Mucosa of stomach (tissue), 1 donor: ENCODE measurements around the gene FBXO22.
A peak's percentile ranks its signal among the peaks of the same experiment; 100 is the strongest.
"Not testable (repeated sequence)": the region's sequence is repeated elsewhere in the genome, so short reads cannot be mapped to it uniquely, and the experiment has no call there.

Experiments
- H3K27me3 ChIP-seq: one replicate; pipeline ENCODE4 v1.7.0; 2013; ENCODE audit warnings: mild to moderate bottlenecking, low read length; ENCODE audit not compliant: control insufficient read depth, insufficient read depth
- H3K36me3 ChIP-seq: one replicate; pipeline ENCODE4 v1.7.0; 2013; ENCODE audit warnings: low read length; ENCODE audit not compliant: control insufficient read depth, insufficient read depth
- H3K4me1 ChIP-seq: one replicate; pipeline ENCODE4 v1.7.0; 2013; ENCODE audit warnings: mild to moderate bottlenecking, low read length; ENCODE audit not compliant: control insufficient read depth, insufficient read depth
- H3K4me3 ChIP-seq: one replicate; pipeline ENCODE4 v1.7.0; 2013; ENCODE audit warnings: low read length
- H3K9ac ChIP-seq: one replicate; pipeline ENCODE4 v1.7.0; 2013; ENCODE audit warnings: mild to moderate bottlenecking, low read length, moderate library complexity
- H3K9me3 ChIP-seq: one replicate; pipeline ENCODE4 v1.7.0; 2013; ENCODE audit warnings: mild to moderate bottlenecking, low read length, moderate library complexity; ENCODE audit not compliant: control insufficient read depth
- donor health status: Pancreatic carcinoma.

Gene FBXO22

DNA sequence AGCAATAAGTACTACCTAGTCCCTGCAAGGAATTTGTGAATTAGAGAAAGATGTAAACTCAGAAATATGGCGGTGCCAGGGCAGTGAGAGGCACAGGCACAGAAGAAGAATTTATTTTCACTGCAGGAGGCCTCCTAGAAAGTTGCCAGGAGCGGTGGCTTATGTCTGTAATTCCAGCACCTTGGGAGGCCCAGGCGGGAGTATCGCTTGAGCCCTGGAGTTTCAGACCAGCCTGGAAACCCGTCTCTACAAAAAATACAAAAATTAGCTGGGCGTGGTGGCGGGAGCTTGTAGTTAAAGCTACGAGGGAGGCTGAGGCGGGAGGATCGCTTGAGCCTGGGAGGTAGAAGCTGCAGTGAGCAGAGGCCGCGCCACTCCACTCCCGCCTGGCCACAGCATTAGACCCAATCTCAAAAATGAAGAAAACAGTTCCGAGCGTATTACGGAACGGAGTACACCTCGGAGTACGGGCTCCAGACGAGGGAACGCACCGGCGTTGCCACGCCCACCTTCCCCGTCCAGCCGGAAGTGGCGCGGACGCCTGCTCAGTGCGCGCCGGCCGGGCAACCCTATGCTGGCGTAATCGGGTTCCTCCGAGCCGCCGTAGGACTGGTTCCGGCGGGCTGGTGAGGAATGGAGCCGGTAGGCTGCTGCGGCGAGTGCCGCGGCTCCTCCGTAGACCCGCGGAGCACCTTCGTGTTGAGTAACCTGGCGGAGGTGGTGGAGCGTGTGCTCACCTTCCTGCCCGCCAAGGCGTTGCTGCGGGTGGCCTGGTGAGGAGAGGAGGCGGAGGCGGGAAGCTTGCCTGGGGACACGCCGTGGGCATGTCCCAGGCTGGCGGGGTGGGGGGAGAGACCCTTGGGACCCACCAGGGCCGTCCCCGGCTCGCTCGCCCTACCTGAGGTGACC, at the start of gene FBXO22:
FBXO22 (plus strand) TSS at position 548 of the 909 bp plus-strand sequence; CDS start at position 634, 86 bp downstream.
- Histone ChIP-seq H3K4me1 (peaks cover 5% of the 10 kb centered on the region), H3K4me3 (peak within 1 kb of the TSS; percentile 99), H3K27me3 (no peaks in the 10 kb centered on the region), H3K36me3 (peaks cover 3% of the 10 kb centered on the region), H3K9ac (peak within 1 kb of the TSS; percentile 92), H3K9me3 (no peaks in the 10 kb centered on the region)

DNA sequence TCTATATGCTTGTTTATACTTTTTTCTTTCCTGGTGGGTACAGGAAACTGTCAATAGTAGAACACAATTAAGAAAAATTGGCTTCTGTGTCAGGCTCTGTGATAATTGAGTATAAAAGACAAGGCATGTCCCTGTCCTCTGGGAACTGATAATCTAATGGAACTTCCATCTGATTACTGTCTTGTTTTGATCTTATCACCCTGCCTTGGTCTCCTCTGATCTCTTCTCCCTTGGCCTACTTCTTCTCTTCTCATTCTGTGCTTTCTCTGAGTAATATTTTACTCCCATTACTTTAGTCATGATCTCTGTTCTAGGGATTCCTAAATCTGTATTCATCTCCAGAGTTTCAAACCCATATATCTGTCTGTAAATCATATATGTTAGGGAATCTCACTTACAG, 45.8 kb upstream of the FBXO22 start:
- no peak overlapping the region for H3K9ac ChIP-seq
- no peaks in the 10 kb centered on the region for H3K9me3 ChIP-seq
- no peaks in the 10 kb centered on the region for H3K27me3 ChIP-seq
- no peaks in the 10 kb centered on the region for H3K36me3 ChIP-seq
- no peaks in the 10 kb centered on the region for H3K4me1 ChIP-seq
- H3K4me3 ChIP-seq, result no peak overlapping the region

DNA sequence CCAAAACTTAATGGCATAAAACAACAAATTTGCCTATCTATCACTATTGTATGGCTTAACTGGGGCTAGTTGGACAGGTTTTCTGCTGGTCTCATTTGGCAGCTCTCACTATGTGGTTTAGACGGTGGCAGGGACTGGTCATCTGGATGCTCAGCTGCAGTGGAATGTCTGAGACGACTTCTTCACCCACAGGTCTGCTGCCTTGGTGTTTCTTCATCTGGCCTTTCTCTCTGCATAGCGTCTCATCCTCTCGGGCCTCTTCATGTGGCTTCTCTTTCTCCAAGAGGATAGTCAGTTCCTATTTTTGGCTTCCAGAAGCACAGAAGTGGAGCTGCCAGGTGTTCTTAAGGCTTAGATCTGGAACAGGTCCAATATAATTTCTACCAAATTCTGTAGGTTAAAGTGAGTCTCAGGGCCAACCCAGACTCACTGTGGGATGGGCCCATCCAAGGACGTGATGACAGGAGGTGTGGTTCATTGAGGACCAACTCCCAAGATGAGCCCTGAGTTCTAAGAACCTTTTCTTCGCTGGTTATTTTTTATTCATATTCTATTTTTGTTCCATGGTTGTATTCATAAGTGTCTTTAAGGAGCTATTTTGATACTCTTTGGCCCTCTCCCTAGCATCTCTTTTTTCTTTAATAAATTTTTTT, 41.8 kb upstream of the FBXO22 start:
- no peaks in the 10 kb centered on the region for H3K9me3 ChIP-seq
- H3K4me3 ChIP-seq, result no peak overlapping the region
- no peaks in the 10 kb centered on the region for H3K4me1 ChIP-seq
- H3K36me3 ChIP-seq, result no peaks in the 10 kb centered on the region
- H3K9ac ChIP-seq, result no peak overlapping the region
- no peaks in the 10 kb centered on the region for H3K27me3 ChIP-seq

DNA sequence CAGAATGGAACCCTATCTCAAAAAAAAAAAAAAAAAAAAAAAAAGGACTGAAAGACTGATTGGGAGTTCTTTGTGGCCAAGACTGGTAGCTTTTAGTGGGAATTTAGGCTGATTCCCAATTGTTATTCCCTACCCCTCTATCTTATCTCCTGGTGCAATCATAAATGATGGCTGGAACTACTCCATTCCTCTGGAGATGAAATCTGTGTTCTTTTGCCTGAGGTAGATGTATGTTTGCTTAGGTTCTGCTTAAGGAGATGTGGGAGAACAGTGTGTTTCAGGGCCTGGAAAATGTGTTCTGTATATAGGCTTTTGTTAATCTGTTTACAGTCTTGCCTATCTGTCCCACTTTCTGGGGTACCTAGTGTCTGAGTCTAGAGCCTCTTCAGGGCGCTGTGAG, 40.9 kb upstream of the FBXO22 start:
- Histone ChIP-seq H3K9me3 (no peaks in the 10 kb centered on the region), H3K36me3 (no peaks in the 10 kb centered on the region), H3K27me3 (no peaks in the 10 kb centered on the region), H3K4me1 (no peaks in the 10 kb centered on the region), H3K4me3 (no peak overlapping the region), H3K9ac (no peak overlapping the region)

GRCh38 chr15:75864213-75865059, 39.2 kb upstream of the FBXO22 start:
- Histone ChIP-seq H3K36me3 (no peaks in the 10 kb centered on the region), H3K9ac (no peak overlapping the region), H3K9me3 (no peaks in the 10 kb centered on the region), H3K4me3 (no peak overlapping the region), H3K4me1 (no peaks in the 10 kb centered on the region), H3K27me3 (no peaks in the 10 kb centered on the region)

GRCh38 chr15:75866045-75866444, 37.6 kb upstream of the FBXO22 start:
- not testable (repeated sequence) for H3K4me3 ChIP-seq, H3K9me3 ChIP-seq, H3K9ac ChIP-seq, H3K27me3 ChIP-seq, H3K4me1 ChIP-seq, H3K36me3 ChIP-seq

- Histone ChIP-seq H3K9ac (no peak overlapping the region), H3K4me1 (no peaks in the 10 kb centered on the region), H3K9me3 (no peaks in the 10 kb centered on the region), H3K27me3 (no peaks in the 10 kb centered on the region), H3K36me3 (no peaks in the 10 kb centered on the region), H3K4me3 (no peak overlapping the region)
Observed at GRCh38 chr15:75866916-75867315, 36.8 kb upstream of the FBXO22 start.

GRCh38 chr15:75867449-75867848, 36.2 kb upstream of the FBXO22 start:
- Histone ChIP-seq H3K4me3 (no peak overlapping the region), H3K9me3 (no peaks in the 10 kb centered on the region), H3K4me1 (no peaks in the 10 kb centered on the region), H3K9ac (no peak overlapping the region), H3K36me3 (no peaks in the 10 kb centered on the region), H3K27me3 (no peaks in the 10 kb centered on the region)

DNA sequence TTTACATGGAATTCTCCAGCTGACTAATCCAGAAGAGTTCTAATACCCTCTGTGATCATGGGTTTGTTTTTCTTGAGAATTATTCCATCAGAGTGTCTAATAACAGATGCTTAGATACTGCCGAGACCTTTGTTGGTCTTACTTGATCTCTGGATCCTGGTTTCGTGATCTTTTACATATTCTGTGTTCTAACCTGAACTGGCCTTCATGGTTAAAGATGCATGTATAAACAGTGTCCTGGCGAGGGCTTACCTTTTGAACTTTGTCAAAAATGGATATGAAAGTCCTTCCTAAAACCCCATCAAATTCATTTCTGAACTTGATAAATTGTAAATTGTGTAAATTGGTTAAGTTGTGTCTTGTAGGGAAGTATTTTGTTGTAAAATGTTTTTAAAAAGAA, 35.7 kb upstream of the FBXO22 start:
- no peaks in the 10 kb centered on the region for H3K9me3 ChIP-seq
- H3K9ac ChIP-seq, result no peak overlapping the region
- no peaks in the 10 kb centered on the region for H3K36me3 ChIP-seq
- H3K4me3 ChIP-seq, result no peak overlapping the region
- no peaks in the 10 kb centered on the region for H3K4me1 ChIP-seq
- H3K27me3 ChIP-seq, result no peaks in the 10 kb centered on the region

DNA sequence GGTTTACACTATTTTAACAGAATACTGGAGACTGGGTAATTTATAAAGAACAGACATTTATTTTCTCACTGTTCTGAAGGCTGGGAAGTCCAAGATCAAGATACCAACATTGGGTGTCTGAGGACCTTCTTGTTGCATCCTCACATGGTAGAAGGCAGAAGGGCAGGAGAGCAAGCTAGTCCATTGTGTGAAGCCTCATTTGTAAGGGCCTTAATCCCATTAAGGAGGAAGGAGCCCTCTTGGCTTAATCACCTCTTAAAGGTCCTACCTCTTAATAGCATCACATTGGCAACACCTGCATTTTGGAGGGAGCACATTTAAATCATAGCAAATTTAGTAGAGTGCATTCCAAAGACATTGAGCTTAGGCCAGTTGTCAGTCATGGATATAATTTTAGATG, 34.2 kb upstream of the FBXO22 start:
- no peaks in the 10 kb centered on the region for H3K36me3 ChIP-seq

DNA sequence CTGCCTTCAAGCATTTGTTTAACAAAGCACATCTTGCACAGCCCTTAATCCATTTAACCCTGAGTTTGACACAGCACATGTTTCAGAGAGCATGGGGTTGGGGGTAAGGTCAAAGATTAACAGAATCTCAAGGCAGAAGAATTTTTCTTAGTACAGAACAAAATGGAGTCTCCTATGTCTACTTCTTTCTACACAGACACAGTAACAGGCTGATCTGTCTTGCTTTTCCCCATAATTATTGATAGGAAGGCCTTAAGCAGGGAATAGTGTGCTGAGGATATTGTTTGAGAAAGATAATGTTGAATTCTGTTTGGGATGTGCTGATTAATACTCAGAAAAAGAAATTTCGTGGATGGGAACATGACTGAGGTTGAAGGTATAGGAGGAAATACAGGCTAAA, 32.1 kb upstream of the FBXO22 start:
- H3K9me3 ChIP-seq, H3K4me1 ChIP-seq, H3K27me3 ChIP-seq, H3K9ac ChIP-seq, H3K36me3 ChIP-seq, H3K4me3 ChIP-seq: not testable (repeated sequence)

More for the DNA sequence above, 34.2 kb upstream of the FBXO22 start:
- Histone ChIP-seq H3K4me3 (no peak overlapping the region), H3K4me1 (no peaks in the 10 kb centered on the region), H3K27me3 (no peaks in the 10 kb centered on the region), H3K9me3 (no peaks in the 10 kb centered on the region), H3K9ac (no peak overlapping the region)
